B cell (primary cell): ENCODE results near the gene SYNE4.

Experiments
- EZH2 ChIP-seq: IDR thresholded peaks from 2 replicates; pipeline ENCODE4 v1.6.1; 2012; ENCODE audit warnings: borderline replicate concordance, low read depth, mild to moderate bottlenecking, moderate library complexity, low read length; ENCODE audit not compliant: insufficient read depth, poor library complexity, severe bottlenecking
- TF ChIP-seq, protein P1 (sequence below): fragments of 200-600 bp; IDR thresholded peaks from one replicate; pipeline ENCODE4 v1.8.0; 2022; ENCODE audit warnings: antibody characterized with exemption, mild to moderate bottlenecking

GRCh38 chr19:36054733-36055686 lies 46.4 kb upstream of the SYNE4 start, which contains the start of gene WDR62:
- TF ChIP-seq, protein P1, sequence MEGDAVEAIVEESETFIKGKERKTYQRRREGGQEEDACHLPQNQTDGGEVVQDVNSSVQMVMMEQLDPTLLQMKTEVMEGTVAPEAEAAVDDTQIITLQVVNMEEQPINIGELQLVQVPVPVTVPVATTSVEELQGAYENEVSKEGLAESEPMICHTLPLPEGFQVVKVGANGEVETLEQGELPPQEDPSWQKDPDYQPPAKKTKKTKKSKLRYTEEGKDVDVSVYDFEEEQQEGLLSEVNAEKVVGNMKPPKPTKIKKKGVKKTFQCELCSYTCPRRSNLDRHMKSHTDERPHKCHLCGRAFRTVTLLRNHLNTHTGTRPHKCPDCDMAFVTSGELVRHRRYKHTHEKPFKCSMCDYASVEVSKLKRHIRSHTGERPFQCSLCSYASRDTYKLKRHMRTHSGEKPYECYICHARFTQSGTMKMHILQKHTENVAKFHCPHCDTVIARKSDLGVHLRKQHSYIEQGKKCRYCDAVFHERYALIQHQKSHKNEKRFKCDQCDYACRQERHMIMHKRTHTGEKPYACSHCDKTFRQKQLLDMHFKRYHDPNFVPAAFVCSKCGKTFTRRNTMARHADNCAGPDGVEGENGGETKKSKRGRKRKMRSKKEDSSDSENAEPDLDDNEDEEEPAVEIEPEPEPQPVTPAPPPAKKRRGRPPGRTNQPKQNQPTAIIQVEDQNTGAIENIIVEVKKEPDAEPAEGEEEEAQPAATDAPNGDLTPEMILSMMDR, result peak; percentile 27
- TF ChIP-seq EZH2, result no peak
